Measurements from ENCODE around the gene RBM44.

GRCh38 chr2:237870754-237871651 lies 72.4 kb downstream of the RBM44 start:
- TF ChIP-seq EZH2 (IDR thresholded peaks at IDR 0.05; ENCODE audit: low read length, missing control alignments): no peak
- TF ChIP-seq, protein P1, sequence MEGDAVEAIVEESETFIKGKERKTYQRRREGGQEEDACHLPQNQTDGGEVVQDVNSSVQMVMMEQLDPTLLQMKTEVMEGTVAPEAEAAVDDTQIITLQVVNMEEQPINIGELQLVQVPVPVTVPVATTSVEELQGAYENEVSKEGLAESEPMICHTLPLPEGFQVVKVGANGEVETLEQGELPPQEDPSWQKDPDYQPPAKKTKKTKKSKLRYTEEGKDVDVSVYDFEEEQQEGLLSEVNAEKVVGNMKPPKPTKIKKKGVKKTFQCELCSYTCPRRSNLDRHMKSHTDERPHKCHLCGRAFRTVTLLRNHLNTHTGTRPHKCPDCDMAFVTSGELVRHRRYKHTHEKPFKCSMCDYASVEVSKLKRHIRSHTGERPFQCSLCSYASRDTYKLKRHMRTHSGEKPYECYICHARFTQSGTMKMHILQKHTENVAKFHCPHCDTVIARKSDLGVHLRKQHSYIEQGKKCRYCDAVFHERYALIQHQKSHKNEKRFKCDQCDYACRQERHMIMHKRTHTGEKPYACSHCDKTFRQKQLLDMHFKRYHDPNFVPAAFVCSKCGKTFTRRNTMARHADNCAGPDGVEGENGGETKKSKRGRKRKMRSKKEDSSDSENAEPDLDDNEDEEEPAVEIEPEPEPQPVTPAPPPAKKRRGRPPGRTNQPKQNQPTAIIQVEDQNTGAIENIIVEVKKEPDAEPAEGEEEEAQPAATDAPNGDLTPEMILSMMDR (conservative IDR thresholded peaks at IDR 0.05 in 1 of 2, IDR thresholded peaks at IDR 0.05 in 1 of 2; ENCODE audit: low read depth in 1 of 2, low read length in 2 of 2): no peak

Data from fibroblast of lung (primary cell).